OCI-LY7 (cell line): ENCODE measurements around the gene SPCS1. TPM values are rescaled to one million over a fixed set of nuclear protein-coding genes. Genes with fewer than 3 reads are reported as not detected.

ENCODE experiments used
- BruUV-seq: library from RNA; stranded (reverse); fragments of 400-500 nt; replicated peaks from 2 replicates; lab custom pipeline; 2021; lab: Mats Ljungman, UMichigan
- CTCF ChIA-PET: fragments of 300-600 bp; sonication (Branson Sonifier 250); formaldehyde crosslinking; loops from one replicate; lab custom pipeline; 2022; ENCODE audit warnings: antibody characterized with exemption; ENCODE audit not compliant: unreplicated experiment; lab: Charles Lee
- POLR2A ChIA-PET: fragments of 300-600 bp; sonication (Branson Sonifier 250); formaldehyde crosslinking; loops from one replicate; lab custom pipeline; 2022; ENCODE audit warnings: antibody characterized with exemption; lab: Charles Lee
- DNase-seq: peaks from one replicate; pipeline ENCODE4 v3.0.0-alpha.2; 2015; ENCODE audit warnings: low spot score
- H2AFZ ChIP-seq: fragments of 200-600 bp; sonication (generic), shearing (Covaris generic); 2 replicates; pipeline ENCODE4 v1.6.1; 2014; ENCODE audit warnings: mild to moderate bottlenecking, antibody characterized with exemption, low read length, moderate library complexity
- H3K27ac ChIP-seq: fragments of 200-600 bp; sonication (generic); 2 replicates; pipeline ENCODE4 v1.5.1; 2014; ENCODE audit warnings: mixed run types, low read depth, mild to moderate bottlenecking, moderate library complexity, low read length, inconsistent platforms; ENCODE audit not compliant: poor library complexity, severe bottlenecking
- H3K36me3 ChIP-seq: fragments of 200-600 bp; sonication (generic); 2 replicates; pipeline ENCODE4 v1.6.1; 2014; ENCODE audit warnings: mild to moderate bottlenecking, antibody characterized with exemption, low read length, moderate library complexity, mixed read lengths; ENCODE audit not compliant: insufficient read depth
- H3K4me1 ChIP-seq: fragments of 200-600 bp; sonication (generic); 2 replicates; pipeline ENCODE4 v1.5.1; 2014; ENCODE audit warnings: mild to moderate bottlenecking, low read length; ENCODE audit not compliant: insufficient read depth, poor library complexity, severe bottlenecking
- H3K4me2 ChIP-seq: fragments of 200-600 bp; sonication (generic); 2 replicates; pipeline ENCODE4 v1.6.1; 2014; ENCODE audit warnings: mild to moderate bottlenecking, low read length
- H3K4me3 ChIP-seq: fragments of 200-600 bp; sonication (generic); 2 replicates; pipeline ENCODE4 v1.5.1; 2014; ENCODE audit warnings: mild to moderate bottlenecking, low read depth, low read length; ENCODE audit not compliant: poor library complexity, severe bottlenecking
- H3K79me2 ChIP-seq: fragments of 200-600 bp; sonication (generic); 2 replicates; pipeline ENCODE4 v1.6.1; 2016; ENCODE audit warnings: low read depth, mild to moderate bottlenecking, low read length, moderate library complexity, mixed read lengths; ENCODE audit not compliant: insufficient read depth
- H3K9me2 ChIP-seq: fragments of 200-600 bp; sonication (generic); 2 replicates; pipeline ENCODE4 v1.6.1; 2016; ENCODE audit warnings: mild to moderate bottlenecking, low read length, mixed read lengths; ENCODE audit not compliant: insufficient read depth
- H3K9me3 ChIP-seq: fragments of 200-600 bp; sonication (generic); 2 replicates; pipeline ENCODE4 v1.6.1; 2014; ENCODE audit warnings: mild to moderate bottlenecking, mixed run types, low read length, mixed read lengths
- H4K20me1 ChIP-seq: fragments of 200-600 bp; sonication (generic); 2 replicates; pipeline ENCODE4 v1.6.1; 2014; ENCODE audit warnings: mild to moderate bottlenecking, antibody characterized with exemption, low read length, moderate library complexity, mixed read lengths; ENCODE audit not compliant: insufficient read depth
- EZH2phosphoT487 ChIP-seq: fragments of 200-600 bp; sonication (generic); IDR thresholded peaks from 2 replicates; pipeline ENCODE4 v1.6.1; 2018; ENCODE audit warnings: low read depth, borderline replicate concordance, mild to moderate bottlenecking, mixed run types, antibody characterized with exemption, low read length, moderate library complexity, mixed read lengths
- intact Hi-C: fragments of 100-400 bp; cut with micrococcal nuclease; formaldehyde crosslinking; loops from one replicate; pipeline ENCODE4 v1.10.0; 2022; ENCODE audit not compliant: unreplicated experiment
- total RNA-seq, 2 experiments: library from RNA; depleted of rRNA in 1 of 2; stranded (reverse); fragments of >200 nt in 1 of 2; shearing (Covaris generic) in 1 of 2; gene quantifications; 2 replicates each; pipeline ENCODE4 v1.2.3, GENCODE V29; 2014 to 2022
- TF ChIP-seq, protein P1 (sequence below): fragments of 200-600 bp; sonication (generic); conservative IDR thresholded peaks from 2 replicates; pipeline ENCODE4 v1.5.1; 2014; ENCODE audit warnings: mild to moderate bottlenecking, antibody characterized with exemption, low read length, moderate library complexity, mixed read lengths

The SPCS1 gene
- total RNA-seq, 2 experiments from 2014 or later: 58.1 to 81.6 TPM

DNA sequence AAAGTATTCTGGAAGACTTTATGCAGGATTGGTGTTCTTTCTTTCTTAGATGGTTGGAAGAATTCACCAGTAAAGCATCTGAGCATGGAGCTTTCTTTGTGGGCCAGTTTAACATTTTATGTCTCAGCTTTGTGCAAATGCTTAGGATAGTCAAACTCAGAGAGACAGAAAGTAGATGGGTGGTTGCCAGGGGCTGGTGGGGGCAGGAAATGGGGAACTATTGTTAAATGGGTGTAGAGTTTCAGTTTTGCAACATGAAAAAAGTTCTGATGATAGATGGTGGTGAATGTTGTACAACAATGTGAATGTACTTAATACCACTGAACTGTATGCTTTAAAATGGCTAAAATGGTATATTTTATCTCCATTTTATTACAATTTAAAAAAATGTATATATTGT, 24.8 kb downstream of the SPCS1 start:
- Histone ChIP-seq H2AFZ (no peak overlapping the region), H3K9me2 (no peaks in the 10 kb centered on the region), H3K27ac (no peak overlapping the region), H3K4me3 (no peak overlapping the region), H4K20me1 (no peaks in the 10 kb centered on the region), H3K4me2 (no peak overlapping the region), H3K36me3 (peaks cover 68% of the 10 kb centered on the region), H3K9me3 (peaks cover 22% of the 10 kb centered on the region; the same call in 1 of the 2 replicates), H3K4me1 (no peaks in the 10 kb centered on the region), H3K79me2 (no peaks in the 10 kb centered on the region)
- TF ChIP-seq EZH2phosphoT487: no peak
- TF ChIP-seq, protein P1, sequence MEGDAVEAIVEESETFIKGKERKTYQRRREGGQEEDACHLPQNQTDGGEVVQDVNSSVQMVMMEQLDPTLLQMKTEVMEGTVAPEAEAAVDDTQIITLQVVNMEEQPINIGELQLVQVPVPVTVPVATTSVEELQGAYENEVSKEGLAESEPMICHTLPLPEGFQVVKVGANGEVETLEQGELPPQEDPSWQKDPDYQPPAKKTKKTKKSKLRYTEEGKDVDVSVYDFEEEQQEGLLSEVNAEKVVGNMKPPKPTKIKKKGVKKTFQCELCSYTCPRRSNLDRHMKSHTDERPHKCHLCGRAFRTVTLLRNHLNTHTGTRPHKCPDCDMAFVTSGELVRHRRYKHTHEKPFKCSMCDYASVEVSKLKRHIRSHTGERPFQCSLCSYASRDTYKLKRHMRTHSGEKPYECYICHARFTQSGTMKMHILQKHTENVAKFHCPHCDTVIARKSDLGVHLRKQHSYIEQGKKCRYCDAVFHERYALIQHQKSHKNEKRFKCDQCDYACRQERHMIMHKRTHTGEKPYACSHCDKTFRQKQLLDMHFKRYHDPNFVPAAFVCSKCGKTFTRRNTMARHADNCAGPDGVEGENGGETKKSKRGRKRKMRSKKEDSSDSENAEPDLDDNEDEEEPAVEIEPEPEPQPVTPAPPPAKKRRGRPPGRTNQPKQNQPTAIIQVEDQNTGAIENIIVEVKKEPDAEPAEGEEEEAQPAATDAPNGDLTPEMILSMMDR: no peak
- no TSS peak for BruUV-seq
- intact Hi-C loops: no loop called here
- CTCF ChIA-PET: no interaction called here
- no peak for DNase-seq
- POLR2A ChIA-PET: no interaction called here

DNA sequence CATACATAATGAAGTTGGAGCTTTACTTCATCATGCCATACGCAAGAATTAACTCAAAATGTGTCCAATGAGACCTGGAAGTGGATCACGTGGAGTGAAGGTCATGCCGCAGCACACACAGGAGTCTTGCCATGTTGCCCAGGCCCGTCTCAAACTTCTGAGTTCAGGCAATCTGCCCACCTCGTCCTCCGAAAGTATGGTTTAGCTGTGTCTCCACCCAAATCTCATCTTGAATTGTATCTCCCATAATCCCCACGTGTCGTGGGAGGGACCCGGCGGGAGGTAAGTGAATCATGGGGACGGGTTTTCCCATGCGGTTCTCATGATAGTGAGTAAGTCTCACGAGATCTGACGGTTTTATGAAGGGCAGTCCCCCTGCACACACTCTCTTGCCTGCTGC, 25.7 kb downstream of the SPCS1 start:
- intact Hi-C loops: no loop called here
- Histone ChIP-seq H4K20me1 (no peaks in the 10 kb centered on the region), H3K9me2 (no peaks in the 10 kb centered on the region), H3K79me2 (no peaks in the 10 kb centered on the region), H3K4me2 (no peak overlapping the region), H3K4me1 (no peaks in the 10 kb centered on the region), H3K4me3 (no peak overlapping the region), H3K27ac (no peak overlapping the region), H2AFZ (no peak overlapping the region), H3K36me3 (peaks cover 77% of the 10 kb centered on the region), H3K9me3 (peaks cover 22% of the 10 kb centered on the region; the same call in 1 of the 2 replicates)
- TF ChIP-seq, protein P1: no peak
- TF ChIP-seq EZH2phosphoT487: no peak
- BruUV-seq: no TSS peak
- ChIA-PET CTCF (no interaction called here), POLR2A (no interaction called here)
- DNase-seq: no peak

DNA sequence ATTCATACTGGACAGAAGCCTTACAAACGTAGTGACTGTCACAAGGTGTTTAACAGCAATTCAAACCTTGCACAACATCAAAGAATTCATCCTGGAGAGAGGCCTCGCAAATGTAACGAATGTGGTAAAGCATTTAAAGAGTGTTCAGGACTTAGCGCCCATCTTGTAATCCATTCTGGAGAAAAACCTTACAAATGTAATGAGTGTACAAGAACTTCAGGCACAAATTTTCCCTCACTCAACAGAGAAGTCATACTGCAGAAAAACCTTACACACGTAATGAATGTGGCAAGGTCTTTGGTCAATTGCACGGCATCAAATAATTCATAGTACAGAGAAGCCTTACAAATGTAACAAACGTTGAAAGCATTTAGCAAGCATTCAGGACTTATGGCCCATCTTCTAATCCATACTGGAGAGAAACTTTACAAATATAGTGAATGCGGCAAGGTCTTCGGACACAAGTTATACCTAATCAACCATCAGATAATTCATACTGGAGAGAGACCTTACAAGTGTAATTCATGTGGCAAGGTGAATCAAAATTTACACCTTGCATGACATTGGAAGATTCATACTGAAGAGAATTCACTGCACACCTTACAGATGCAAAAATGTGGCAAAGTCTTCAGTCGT, 27.5 kb downstream of the SPCS1 start:
- intact Hi-C loops: no loop called here
- no peaks in the 10 kb centered on the region for H3K79me2 ChIP-seq
- H4K20me1 ChIP-seq: no peaks in the 10 kb centered on the region
- POLR2A ChIA-PET: interaction anchor here (0.6 kb wide), 1 partner anchor 36 kb away, joined by 4 read pairs; no protein-coding TSS in a partner anchor
- H3K36me3 ChIP-seq: peaks cover 89% of the 10 kb centered on the region
- H3K4me1 ChIP-seq: no peaks in the 10 kb centered on the region
- CTCF ChIA-PET: no interaction called here
- H3K9me2 ChIP-seq: no peaks in the 10 kb centered on the region
- H3K4me2 ChIP-seq: no peak overlapping the region
- H3K9me3 ChIP-seq: peaks cover 14% of the 10 kb centered on the region; the same call in 1 of the 2 replicates
- no peak for TF ChIP-seq EZH2phosphoT487
- TF ChIP-seq, protein P1: no peak
- BruUV-seq: no TSS peak
- DNase-seq: no peak
- H2AFZ ChIP-seq: no peak overlapping the region
- no peak overlapping the region for H3K27ac ChIP-seq
- no peak overlapping the region for H3K4me3 ChIP-seq
